ENCODE data around the gene ZSCAN21. TPM values are rescaled to one million over a fixed set of nuclear protein-coding genes. Genes with fewer than 3 reads are reported as not detected.

Gene ZSCAN21
- total and polyA plus RNA-seq, 2 of the 4 experiments (the other 2 are of a cell fraction), result 11.5 to 13.3 TPM

DNA sequence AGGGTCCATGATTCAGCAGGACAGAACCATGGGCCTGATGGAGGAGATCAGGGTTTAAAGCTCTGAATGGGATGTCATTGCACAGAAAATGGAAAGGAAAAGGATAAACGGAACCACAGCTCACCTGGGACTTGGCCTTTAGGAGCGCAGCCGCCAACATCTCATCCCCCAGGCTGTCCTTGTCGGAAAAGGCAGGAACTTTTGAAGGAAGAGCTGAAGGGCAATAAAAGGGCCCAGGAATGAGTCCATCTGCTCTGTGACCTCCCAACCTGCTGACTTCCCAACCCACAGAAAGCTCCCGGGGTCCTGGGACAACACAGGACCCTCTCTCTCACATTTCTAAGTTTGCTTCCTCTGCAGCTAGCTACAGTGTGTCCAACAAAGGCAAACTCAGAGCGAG lies 25.8 kb downstream of the ZSCAN21 start:
- Histone ChIP-seq H3K79me1 (ENCODE audit: low read depth in 1 of 2, low read length in 2 of 2) (peaks cover 29 to 64% of the 10 kb centered on the region in 2 experiments), H3K9me3 (ENCODE audit: control insufficient read depth, insufficient read depth, low read length) (peaks cover 56% of the 10 kb centered on the region), H3K14ac (replicated peaks; ENCODE audit: low read depth, low read length) (no peak overlapping the region), H2BK5ac (ENCODE audit: low read depth, low read length, poor library complexity, severe bottlenecking) (no peak overlapping the region), H3K56ac (ENCODE audit: extremely low read depth, insufficient read depth, low read length) (no peak overlapping the region), H3K4ac (ENCODE audit: low read depth, low read length) (no peak overlapping the region), H3K9ac (ENCODE audit: low read depth, low read length) (no peak overlapping the region), H3K4me2 (ENCODE audit: low read depth, low read length) (no peak overlapping the region), H3K27ac (ENCODE audit: insufficient read depth, low read length) (no peak overlapping the region), H2BK15ac (ENCODE audit: low read depth, low read length) (no peak overlapping the region), H3K23ac (ENCODE audit: low read depth, low read length) (no peak overlapping the region), H3K18ac (ENCODE audit: low read depth, low read length) (no peak overlapping the region), H2AFZ (replicated peaks; ENCODE audit: low read length, poor library complexity) (no peak overlapping the region), H2AK9ac (replicated peaks; ENCODE audit: low read depth, low read length, poor library complexity) (no peak overlapping the region), H2BK20ac (ENCODE audit: low read depth, low read length) (no peak overlapping the region), H3K9me1 (ENCODE audit: insufficient read depth, low read length) (peaks cover 5% of the 10 kb centered on the region; the same call in 1 of the 2 replicates), H4K91ac (ENCODE audit: insufficient read depth, low read depth, low read length) (no peak overlapping the region), H4K5ac (ENCODE audit: low read depth, low read length) (no peak overlapping the region), H2BK120ac (ENCODE audit: low read depth, low read length) (no peak overlapping the region), H4K20me1 (ENCODE audit: insufficient read depth, low read length) (peaks cover 20% of the 10 kb centered on the region), H3K4me3 (ENCODE audit: insufficient read depth, low read depth, low read length) (no peak overlapping the region), H3K27me3 (ENCODE audit: control insufficient read depth, insufficient read depth, low read length) (no peaks in the 10 kb centered on the region), H3K36me3 (ENCODE audit: control insufficient read depth, insufficient read depth, low read length) (peaks cover 84% of the 10 kb centered on the region), H2AK5ac (ENCODE audit: low read depth, low read length) (no peak overlapping the region), H3K4me1 (ENCODE audit: control insufficient read depth, insufficient read depth, low read length) (peaks cover 3% of the 10 kb centered on the region; the same call in 1 of the 2 replicates), H4K8ac (ENCODE audit: low read depth in 2 of 2, low read length in 2 of 2) (no peak overlapping the region)
- POLR2A ChIA-PET (ENCODE audit: unreplicated experiment), result no interaction called here
- intact Hi-C loops (cut with micrococcal nuclease) (no loop called here), in situ Hi-C loops (cut with MboI; ENCODE audit: low sequenced_read_pairs) (no loop called here), dilution Hi-C loops (cut with HindIII; ENCODE audit: low sequenced_read_pairs, unreplicated experiment) (no loop called here)
- WGBS, 2 experiments (ENCODE audit: extremely low coverage in 2 of 2, insufficient read length in 1 of 2), result 93% methylated on average over 3 of the region's 6 CpGs; no CpG with 5 or more reads in 1 of the 2 experiments
- BruUV-seq (replicated peaks), result no TSS peak
- CTCF ChIA-PET, result interaction anchor here (0.6 to 0.7 kb wide), 2 partner anchors 27 to 59 kb away, joined by 3 to 7 read pairs; no protein-coding TSS in a partner anchor
- no peak for DNase-seq
- TF ChIP-seq, protein P1, sequence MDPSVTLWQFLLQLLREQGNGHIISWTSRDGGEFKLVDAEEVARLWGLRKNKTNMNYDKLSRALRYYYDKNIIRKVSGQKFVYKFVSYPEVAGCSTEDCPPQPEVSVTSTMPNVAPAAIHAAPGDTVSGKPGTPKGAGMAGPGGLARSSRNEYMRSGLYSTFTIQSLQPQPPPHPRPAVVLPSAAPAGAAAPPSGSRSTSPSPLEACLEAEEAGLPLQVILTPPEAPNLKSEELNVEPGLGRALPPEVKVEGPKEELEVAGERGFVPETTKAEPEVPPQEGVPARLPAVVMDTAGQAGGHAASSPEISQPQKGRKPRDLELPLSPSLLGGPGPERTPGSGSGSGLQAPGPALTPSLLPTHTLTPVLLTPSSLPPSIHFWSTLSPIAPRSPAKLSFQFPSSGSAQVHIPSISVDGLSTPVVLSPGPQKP (IDR thresholded peaks at IDR 0.05; ENCODE audit: borderline replicate concordance, low read depth, low read length), result no peak
- TF ChIP-seq MXI1 (IDR thresholded peaks at IDR 0.05; ENCODE audit: borderline replicate concordance, low read depth, low read length) (no peak), RAD21 (IDR thresholded peaks at IDR 0.05; ENCODE audit: low read length) (no peak), MAZ (IDR thresholded peaks at IDR 0.05; ENCODE audit: borderline replicate concordance, low read depth, low read length) (no peak)
- ATAC-seq (ENCODE audit: low read depth), result no peak

Measured in IMR-90 (cell line).